Trophoblast cell (in vitro differentiated cells and primary cell): ENCODE data around the gene IL9.

Experiments
- DNase-seq, 2 donors: peaks; one replicate each; pipeline ENCODE4 v3.0.0-alpha.2; 2016
- H2AFZ ChIP-seq: 2 replicates; pipeline ENCODE4 v1.6.1; 2013; ENCODE audit warnings: low read length, moderate library complexity, mild to moderate bottlenecking; ENCODE audit not compliant: insufficient read depth, poor library complexity
- H2AK5ac ChIP-seq: 2 replicates; pipeline ENCODE4 v1.6.1; 2013; ENCODE audit warnings: mild to moderate bottlenecking, low read length
- H2BK120ac ChIP-seq: 2 replicates; pipeline ENCODE4 v1.6.1; 2013; ENCODE audit warnings: low read length, mild to moderate bottlenecking, moderate library complexity; ENCODE audit not compliant: insufficient read depth, poor library complexity
- H2BK12ac ChIP-seq: 2 replicates; pipeline ENCODE4 v1.6.1; 2013; ENCODE audit warnings: mild to moderate bottlenecking, low read length, moderate library complexity
- H2BK5ac ChIP-seq: 2 replicates; pipeline ENCODE4 v1.6.1; 2013; ENCODE audit warnings: low read length, low read depth, moderate library complexity, mild to moderate bottlenecking; ENCODE audit not compliant: poor library complexity
- H3K14ac ChIP-seq: 2 replicates; pipeline ENCODE4 v1.6.1; 2013; ENCODE audit warnings: mild to moderate bottlenecking, low read length
- H3K18ac ChIP-seq: 2 replicates; pipeline ENCODE4 v1.6.1; 2013; ENCODE audit warnings: mild to moderate bottlenecking, low read length
- H3K23ac ChIP-seq: 2 replicates; pipeline ENCODE4 v1.6.1; 2013; ENCODE audit warnings: low read length
- H3K27ac ChIP-seq: 2 replicates; pipeline ENCODE4 v1.5.1; 2013; ENCODE audit warnings: low read depth, mild to moderate bottlenecking, inconsistent platforms, low read length, moderate library complexity
- H3K27me3 ChIP-seq: 2 replicates; pipeline ENCODE4 v1.6.1; 2013; ENCODE audit warnings: inconsistent platforms, mild to moderate bottlenecking, low read length, moderate library complexity; ENCODE audit not compliant: insufficient read depth
- H3K36me3 ChIP-seq, 2 experiments: 1 replicate in 1 of 2; 2 replicates in 1 of 2; pipeline ENCODE4 v1.6.1; 2013; ENCODE audit warnings: low read length in 2 of 2, mild to moderate bottlenecking in 2 of 2, moderate library complexity in 1 of 2; ENCODE audit not compliant: insufficient read depth in 2 of 2, control insufficient read depth in 1 of 2
- H3K4ac ChIP-seq: 2 replicates; pipeline ENCODE4 v1.6.1; 2013; ENCODE audit warnings: low read depth, mild to moderate bottlenecking, low read length, moderate library complexity
- H3K4me1 ChIP-seq, 2 experiments: 1 replicate in 1 of 2; 2 replicates in 1 of 2; pipeline ENCODE4 v1.6.1; 2013; ENCODE audit warnings: low read length in 2 of 2, mild to moderate bottlenecking in 2 of 2, moderate library complexity in 1 of 2; ENCODE audit not compliant: insufficient read depth in 2 of 2, control insufficient read depth in 1 of 2
- H3K4me2 ChIP-seq: 2 replicates; pipeline ENCODE4 v1.6.1; 2013; ENCODE audit warnings: inconsistent platforms, mild to moderate bottlenecking, low read length, moderate library complexity
- H3K4me3 ChIP-seq: 2 replicates; pipeline ENCODE4 v1.5.1; 2013; ENCODE audit warnings: mild to moderate bottlenecking, low read depth, low read length, inconsistent platforms
- H3K79me1 ChIP-seq: one replicate; pipeline ENCODE4 v1.6.1; 2013; ENCODE audit warnings: low read length
- H3K79me2 ChIP-seq: 2 replicates; pipeline ENCODE4 v1.6.1; 2013; ENCODE audit warnings: low read length, mild to moderate bottlenecking; ENCODE audit not compliant: control insufficient read depth, insufficient read depth, poor library complexity
- H3K9ac ChIP-seq: 2 replicates; pipeline ENCODE4 v1.6.1; 2013; ENCODE audit warnings: mild to moderate bottlenecking, low read length
- H3K9me3 ChIP-seq: 2 replicates; pipeline ENCODE4 v1.6.1; 2013; ENCODE audit warnings: low read depth, mild to moderate bottlenecking, control low read depth, inconsistent platforms, low read length; ENCODE audit not compliant: insufficient read depth
- H4K12ac ChIP-seq: 2 replicates; pipeline ENCODE4 v1.6.1; 2013; ENCODE audit warnings: low read depth, mild to moderate bottlenecking, low read length, moderate library complexity
- H4K8ac ChIP-seq: 2 replicates; pipeline ENCODE4 v1.6.1; 2013; ENCODE audit warnings: low read depth, mild to moderate bottlenecking, low read length, moderate library complexity
- H4K91ac ChIP-seq: one replicate; pipeline ENCODE4 v1.6.1; 2013; ENCODE audit warnings: low read depth, mild to moderate bottlenecking, low read length, moderate library complexity
- WGBS: extraction: QIAGEN DNeasy Blood & Tissue Kit; methylation state at CpG from one replicate; pipeline ENCODE4 v1.1.7; 2013; ENCODE audit warnings: missing lambda C conversion rate; ENCODE audit not compliant: insufficient read length, insufficient coverage; ENCODE audit errors: extremely low coverage; 5-methylcytosine and 5-hydroxymethylcytosine counted together

IL9 gene

GRCh38 chr5:135868681-135869080, 27.0 kb downstream of the IL9 start:
- H3K27me3 ChIP-seq, result no peaks in the 10 kb centered on the region
- no peak overlapping the region for H2BK5ac ChIP-seq
- H3K9ac ChIP-seq, result no peak overlapping the region
- H3K4me1 ChIP-seq, result no peaks in the 10 kb centered on the region
- no CpG with 5 or more reads among the region's 2 CpGs for WGBS
- H3K4me2 ChIP-seq, result no peak overlapping the region
- no peak overlapping the region for H2BK120ac ChIP-seq
- H3K18ac ChIP-seq, result no peak overlapping the region
- no peak overlapping the region for H3K4ac ChIP-seq
- no peak overlapping the region for H3K27ac ChIP-seq
- no peak overlapping the region for H3K14ac ChIP-seq
- H3K79me1 ChIP-seq, result no peaks in the 10 kb centered on the region
- no peak overlapping the region for H3K4me3 ChIP-seq
- peaks cover 1% of the 10 kb centered on the region for H3K9me3 ChIP-seq
- H2BK12ac ChIP-seq, result no peak overlapping the region
- no peaks in the 10 kb centered on the region for H3K36me3 ChIP-seq
- H2AK5ac ChIP-seq, result no peak overlapping the region
- H3K79me2 ChIP-seq, result no peaks in the 10 kb centered on the region
- DNase-seq, result no peak
- H3K23ac ChIP-seq, result no peak overlapping the region
- H4K91ac ChIP-seq, result no peak overlapping the region
- no peak overlapping the region for H4K12ac ChIP-seq
- no peak overlapping the region for H2AFZ ChIP-seq
- H4K8ac ChIP-seq, result no peak overlapping the region

- Histone ChIP-seq H3K4ac (no peak overlapping the region), H4K91ac (no peak overlapping the region), H3K4me2 (no peak overlapping the region), H3K4me3 (no peak overlapping the region), H3K27me3 (no peaks in the 10 kb centered on the region), H2BK5ac (no peak overlapping the region), H3K9me3 (peaks cover 1% of the 10 kb centered on the region), H4K12ac (no peak overlapping the region), H3K79me1 (no peaks in the 10 kb centered on the region), H2BK120ac (no peak overlapping the region), H2BK12ac (no peak overlapping the region), H3K14ac (no peak overlapping the region), H3K36me3 (no peaks in the 10 kb centered on the region), H3K18ac (no peak overlapping the region), H3K27ac (no peak overlapping the region), H2AFZ (no peak overlapping the region), H3K23ac (no peak overlapping the region), H3K4me1 (no peaks in the 10 kb centered on the region), H3K9ac (no peak overlapping the region), H4K8ac (no peak overlapping the region), H2AK5ac (no peak overlapping the region), H3K79me2 (no peaks in the 10 kb centered on the region)
- no peak for DNase-seq
These were observed 28.0 kb downstream of the IL9 start for GRCh38 chr5:135867599-135867998.

GRCh38 chr5:135866016-135866415, 29.6 kb downstream of the IL9 start:
- Histone ChIP-seq H3K27me3 (no peaks in the 10 kb centered on the region), H3K4me2 (no peak overlapping the region), H3K36me3 (no peaks in the 10 kb centered on the region), H4K91ac (no peak overlapping the region), H3K4ac (no peak overlapping the region), H3K79me2 (no peaks in the 10 kb centered on the region), H3K27ac (no peak overlapping the region), H2AFZ (no peak overlapping the region), H3K79me1 (no peaks in the 10 kb centered on the region), H3K9me3 (peaks cover 1% of the 10 kb centered on the region), H2BK12ac (no peak overlapping the region), H2BK5ac (no peak overlapping the region), H3K14ac (no peak overlapping the region), H3K18ac (no peak overlapping the region), H2AK5ac (no peak overlapping the region), H4K8ac (no peak overlapping the region), H3K23ac (no peak overlapping the region), H2BK120ac (no peak overlapping the region), H3K4me3 (no peak overlapping the region), H3K9ac (no peak overlapping the region), H4K12ac (no peak overlapping the region), H3K4me1 (no peaks in the 10 kb centered on the region)
- no peak for DNase-seq
- no CpG with 5 or more reads among the region's 2 CpGs for WGBS

DNA sequence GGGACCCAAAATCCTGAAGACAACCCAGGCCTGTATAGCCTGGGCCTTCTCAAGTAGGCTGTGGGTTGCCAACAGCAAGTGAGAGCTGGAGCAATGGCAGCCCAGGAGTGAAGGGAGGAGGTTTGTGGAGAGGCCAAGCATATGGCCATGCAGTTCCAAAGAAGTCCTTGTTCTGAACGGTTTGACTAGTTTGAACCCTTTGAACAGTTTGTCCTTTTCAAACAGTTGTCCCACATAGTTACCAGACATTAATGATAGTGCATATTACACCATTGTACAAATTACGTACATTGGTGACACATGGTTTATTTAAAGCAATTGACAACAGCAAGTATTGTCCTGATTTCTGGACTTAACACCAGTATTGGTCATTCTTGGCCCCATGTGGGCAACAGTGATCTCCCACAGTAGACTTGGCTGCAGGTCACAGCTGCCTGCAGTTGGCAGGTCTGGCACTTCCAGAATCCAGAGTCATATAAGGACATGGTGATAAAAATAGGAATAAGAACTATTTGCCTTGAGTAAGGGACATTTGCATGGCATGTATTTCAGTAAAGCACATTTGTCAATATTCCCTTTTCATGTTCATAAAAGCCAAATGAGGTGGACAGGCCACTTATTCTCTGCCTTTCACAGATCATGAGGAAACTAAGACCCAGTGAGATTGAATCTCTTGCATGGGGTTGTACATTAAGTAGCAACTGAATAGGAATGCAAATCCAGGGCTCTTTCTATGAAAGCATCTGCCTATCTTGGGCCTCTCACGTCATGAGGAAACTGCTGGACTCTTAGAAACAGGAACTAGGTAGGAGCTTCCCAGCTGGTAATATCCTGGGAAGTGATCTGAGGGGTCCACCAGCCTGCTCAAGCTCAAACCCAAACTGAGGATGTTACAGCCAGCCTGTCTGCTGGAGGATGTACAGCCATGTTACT, 30.9 kb downstream of the IL9 start:
- no peak overlapping the region for H2AK5ac ChIP-seq

More for the DNA sequence above, 30.9 kb downstream of the IL9 start:
- no CpG with 5 or more reads among the region's 3 CpGs for WGBS
- Histone ChIP-seq H3K4me2 (no peak overlapping the region), H3K27ac (no peak overlapping the region), H3K4me1 (no peaks in the 10 kb centered on the region), H2AFZ (no peak overlapping the region), H4K12ac (no peak overlapping the region), H3K9ac (no peak overlapping the region), H3K14ac (no peak overlapping the region), H3K4me3 (no peak overlapping the region), H3K27me3 (no peaks in the 10 kb centered on the region), H3K36me3 (no peaks in the 10 kb centered on the region), H4K91ac (no peak overlapping the region), H2BK12ac (no peak overlapping the region), H3K18ac (no peak overlapping the region), H4K8ac (no peak overlapping the region), H3K4ac (no peak overlapping the region), H2BK120ac (no peak overlapping the region), H2BK5ac (no peak overlapping the region), H3K9me3 (peaks cover 1% of the 10 kb centered on the region), H3K79me2 (no peaks in the 10 kb centered on the region), H3K23ac (no peak overlapping the region), H3K79me1 (no peaks in the 10 kb centered on the region)
- no peak for DNase-seq
